GM23338 (cell line): ENCODE measurements around the gene EPHA4. TPM values are rescaled to one million over a fixed set of nuclear protein-coding genes. Genes with fewer than 3 reads are reported as not detected.

Experiments used
- ATAC-seq: fragments of 200-7000 bp; cut with Tn5 transposase; 3 replicates; pipeline ENCODE4 v1.9.1; 2020
- DNase-seq: peaks from one replicate; pipeline ENCODE4 v3.0.0-alpha.2; 2015; ENCODE audit warnings: low spot score
- H2AFZ ChIP-seq: fragments of 200-600 bp; sonication (generic); 2 replicates; pipeline ENCODE4 v1.8.0; 2016; ENCODE audit warnings: antibody characterized with exemption, mild to moderate bottlenecking, moderate library complexity
- H3F3A ChIP-seq: fragments of 200-600 bp; sonication (generic); replicated peaks from 2 replicates; pipeline ENCODE4 v1.8.0; 2017; ENCODE audit warnings: antibody characterized with exemption, mixed run types, low read depth
- H3K27ac ChIP-seq: fragments of 200-600 bp; sonication (generic); 2 replicates; pipeline ENCODE4 v1.6.1; 2016; ENCODE audit warnings: low read depth
- H3K27me3 ChIP-seq: fragments of 200-600 bp; sonication (generic); 2 replicates; pipeline ENCODE4 v1.8.0; 2016; ENCODE audit warnings: mild to moderate bottlenecking, mixed run types, moderate library complexity; ENCODE audit not compliant: insufficient read depth
- H3K36me3 ChIP-seq: fragments of 200-600 bp; sonication (generic); 2 replicates; pipeline ENCODE4 v1.8.0; 2016; ENCODE audit warnings: mild to moderate bottlenecking; ENCODE audit not compliant: insufficient read depth
- H3K4me1 ChIP-seq: fragments of 200-600 bp; sonication (generic); 2 replicates; pipeline ENCODE4 v1.8.0; 2016; ENCODE audit warnings: mild to moderate bottlenecking, moderate library complexity; ENCODE audit not compliant: insufficient read depth
- H3K4me2 ChIP-seq: fragments of 200-600 bp; sonication (generic); 2 replicates; pipeline ENCODE4 v1.7.1; 2017; ENCODE audit warnings: mixed run types
- H3K4me3 ChIP-seq: fragments of 200-600 bp; sonication (generic); 2 replicates; pipeline ENCODE4 v1.6.1; 2016; ENCODE audit warnings: mixed run types
- H3K79me2 ChIP-seq: fragments of 200-600 bp; sonication (generic); replicated peaks from 2 replicates; pipeline ENCODE4 v1.8.0; 2017; ENCODE audit warnings: mild to moderate bottlenecking; ENCODE audit not compliant: insufficient read depth
- H3K9me2 ChIP-seq: fragments of 200-600 bp; sonication (generic); 2 replicates; pipeline ENCODE4 v1.8.0; 2017; ENCODE audit not compliant: insufficient read depth
- H4K20me1 ChIP-seq: fragments of 200-600 bp; sonication (generic); replicated peaks from 2 replicates; pipeline ENCODE4 v1.8.0; 2017; ENCODE audit warnings: mild to moderate bottlenecking; ENCODE audit not compliant: insufficient read depth
- H3K27ac Mint-ChIP-seq: 2 replicates; pipeline ENCODE4 v1.8.0; 2020; ENCODE audit warnings: inconsistent platforms, mild to moderate bottlenecking, moderate library complexity, mixed read lengths
- H3K27me3 Mint-ChIP-seq: 3 replicates; pipeline ENCODE4 v1.8.0; 2022; ENCODE audit warnings: low read depth, mild to moderate bottlenecking, moderate library complexity, mixed read lengths, inconsistent platforms; ENCODE audit not compliant: insufficient read depth, poor library complexity
- H3K36me3 Mint-ChIP-seq: 3 replicates; pipeline ENCODE4 v1.8.0; 2021; ENCODE audit warnings: low read depth, mild to moderate bottlenecking, inconsistent platforms, moderate library complexity, mixed read lengths
- H3K4me1 Mint-ChIP-seq: 3 replicates; pipeline ENCODE4 v1.8.0; 2020; ENCODE audit warnings: mild to moderate bottlenecking, inconsistent platforms, mixed read lengths
- H3K4me3 Mint-ChIP-seq: 3 replicates; pipeline ENCODE4 v1.8.0; 2021; ENCODE audit warnings: moderate library complexity, mild to moderate bottlenecking, inconsistent platforms, mixed read lengths
- H3K9me3 Mint-ChIP-seq: 3 replicates; pipeline ENCODE4 v1.8.0; 2020; ENCODE audit warnings: moderate library complexity, mild to moderate bottlenecking, inconsistent platforms, mixed read lengths
- CREB1 ChIP-seq: fragments of 250-450 bp; sonication (Bioruptor Pico); IDR thresholded peaks from 2 replicates; pipeline ENCODE4 v1.5.0; 2020; ENCODE audit warnings: low read depth, mild to moderate bottlenecking, moderate library complexity
- CTCF ChIP-seq, 2 experiments: fragments of 200-600 bp in 1 of 2; sonication (generic) in 1 of 2; conservative IDR thresholded peaks; 2 replicates each; pipeline versions ENCODE4 v1.5.1 to v1.6.1; 2016 to 2017; ENCODE audit warnings: antibody characterized with exemption in 2 of 2, low read depth in 2 of 2, mild to moderate bottlenecking in 2 of 2, moderate library complexity in 1 of 2
- ETS1 ChIP-seq: IDR thresholded peaks from 2 replicates; pipeline ENCODE4 v1.6.1; 2016; ENCODE audit warnings: antibody characterized with exemption
- EZH2 ChIP-seq: fragments of 200-600 bp; sonication (generic); IDR thresholded peaks from one replicate; pipeline ENCODE4 v1.8.0; 2017; ENCODE audit warnings: antibody characterized with exemption, mild to moderate bottlenecking, low read depth; ENCODE audit not compliant: unreplicated experiment
- EZH2phosphoT487 ChIP-seq: fragments of 200-600 bp; sonication (generic); IDR thresholded peaks from one replicate; pipeline ENCODE4 v1.8.1; 2018; ENCODE audit warnings: antibody characterized with exemption; ENCODE audit not compliant: unreplicated experiment
- JUNB ChIP-seq: IDR thresholded peaks from one replicate; pipeline ENCODE4 v1.6.1; 2016; ENCODE audit warnings: antibody characterized with exemption; ENCODE audit not compliant: unreplicated experiment
- NANOG ChIP-seq: IDR thresholded peaks from 2 replicates; pipeline ENCODE4 v1.6.1; 2016; ENCODE audit warnings: antibody characterized with exemption, borderline replicate concordance
- POLR2AphosphoS5 ChIP-seq: IDR thresholded peaks from 2 replicates; pipeline ENCODE4 v1.6.1; 2016; ENCODE audit warnings: antibody characterized with exemption, low read depth
- STAT1 ChIP-seq: IDR thresholded peaks from one replicate; pipeline ENCODE4 v1.6.1; 2016; ENCODE audit warnings: antibody characterized with exemption; ENCODE audit not compliant: unreplicated experiment
- ZNF114 ChIP-seq: fragments of 250-450 bp; sonication (Bioruptor Pico); IDR thresholded peaks from 2 replicates; pipeline ENCODE4 v1.5.0; 2020; ENCODE audit warnings: mild to moderate bottlenecking, moderate library complexity
- ZNF331 ChIP-seq: fragments of 250-450 bp; sonication (Bioruptor Pico); IDR thresholded peaks from 2 replicates; pipeline ENCODE4 v1.5.0; 2020; ENCODE audit warnings: low read depth, mild to moderate bottlenecking, moderate library complexity
- ZNF462 ChIP-seq: fragments of 250-450 bp; sonication (Bioruptor Pico); IDR thresholded peaks from 2 replicates; pipeline ENCODE4 v1.5.0; 2020; ENCODE audit warnings: mild to moderate bottlenecking, moderate library complexity
- polyA plus RNA-seq: library from polyadenylated mRNA; unstranded; fragments of >200 nt; fragmentation: Nextera tagmentation; extraction: Ambion mirVana; gene quantifications from 2 replicates; pipeline ENCODE4 v1.2.1, GENCODE V29; 2016
- total RNA-seq: library from RNA; depleted of rRNA; stranded (reverse); fragments of >200 nt; shearing (Covaris generic); gene quantifications from 2 replicates; pipeline ENCODE4 v1.2.3, GENCODE V29; 2014

The EPHA4 gene
- total and polyA plus RNA-seq, 2 experiments from 2014 or later: 4.1 to 6.2 TPM

- no peaks in the 10 kb centered on the region for H4K20me1 ChIP-seq
Measured at GRCh38 chr2:221422516-221423209, 149.4 kb downstream of the EPHA4 start.

GRCh38 chr2:221420245-221420644 lies 151.9 kb downstream of the EPHA4 start:
- H3K27ac ChIP-seq: no peak overlapping the region
- H3K4me1 ChIP-seq: no peaks in the 10 kb centered on the region
- no peaks in the 10 kb centered on the region for H3K9me3 Mint-ChIP-seq
- DNase-seq: no peak
- H3K4me3 ChIP-seq: no peak overlapping the region
- no peaks in the 10 kb centered on the region for H3K27me3 ChIP-seq
- no peaks in the 10 kb centered on the region for H3K79me2 ChIP-seq
- H3K36me3 Mint-ChIP-seq: peaks cover 5% of the 10 kb centered on the region
- no peaks in the 10 kb centered on the region for H4K20me1 ChIP-seq
- no peaks in the 10 kb centered on the region for H3K9me2 ChIP-seq
- H3K4me2 ChIP-seq: no peak overlapping the region
- ATAC-seq: no peak
- H2AFZ ChIP-seq: no peak overlapping the region
- H3K36me3 ChIP-seq: no peaks in the 10 kb centered on the region
- H3K4me3 Mint-ChIP-seq: no peak overlapping the region
- H3K4me1 Mint-ChIP-seq: no peaks in the 10 kb centered on the region
- no peaks in the 10 kb centered on the region for H3F3A ChIP-seq
- no peak overlapping the region for H3K27ac Mint-ChIP-seq
- H3K27me3 Mint-ChIP-seq: no peaks in the 10 kb centered on the region
- TF ChIP-seq JUNB: no peak
- no peak for TF ChIP-seq EZH2phosphoT487
- TF ChIP-seq EZH2: no peak
- TF ChIP-seq ETS1: no peak
- no peak for TF ChIP-seq POLR2AphosphoS5
- TF ChIP-seq ZNF114 (CRISPR knock-in tag): no peak
- TF ChIP-seq CREB1 (CRISPR knock-in tag): no peak
- TF ChIP-seq STAT1: no peak
- no peak for TF ChIP-seq ZNF462 (CRISPR knock-in tag)
- TF ChIP-seq ZNF331 (CRISPR knock-in tag): no peak
- no peak for TF ChIP-seq NANOG
- no peak for TF ChIP-seq CTCF (conservative IDR thresholded peaks at IDR 0.05; ENCODE audit: low read depth in 2 of 2)

More at GRCh38 chr2:221422516-221423209, 149.4 kb downstream of the EPHA4 start:
- no peaks in the 10 kb centered on the region for H3K27me3 Mint-ChIP-seq
- H3K27ac Mint-ChIP-seq: no peak overlapping the region
- H3K4me3 Mint-ChIP-seq: no peak overlapping the region
- H3K4me1 ChIP-seq: no peaks in the 10 kb centered on the region
- ATAC-seq (no peak), DNase-seq (no peak)
- H3K27ac ChIP-seq: no peak overlapping the region
- H3K27me3 ChIP-seq: no peaks in the 10 kb centered on the region
- H3K4me3 ChIP-seq: no peak overlapping the region
- H3K9me2 ChIP-seq: no peaks in the 10 kb centered on the region
- H2AFZ ChIP-seq: no peak overlapping the region
- no peaks in the 10 kb centered on the region for H3K4me1 Mint-ChIP-seq
- H3K79me2 ChIP-seq: no peaks in the 10 kb centered on the region
- no peaks in the 10 kb centered on the region for H3K9me3 Mint-ChIP-seq
- no peaks in the 10 kb centered on the region for H3K36me3 ChIP-seq
- TF ChIP-seq ZNF114 (CRISPR knock-in tag) (no peak), EZH2 (no peak)
- H3K36me3 Mint-ChIP-seq: peaks cover 8% of the 10 kb centered on the region
- no peaks in the 10 kb centered on the region for H3F3A ChIP-seq
- no peak overlapping the region for H3K4me2 ChIP-seq
